Measurements from ENCODE around the gene SOCS6.

Gene SOCS6

GRCh38 chr18:70377317-70377799, 88.5 kb downstream of the SOCS6 start:
- DNase-seq (ENCODE audit: low read depth): no peak
- no peak for TF ChIP-seq CTCF (IDR thresholded peaks at IDR 0.05; ENCODE audit: control insufficient read depth, insufficient read depth, low read depth, low read length, missing control alignments)
- no peak overlapping the region for H3K4me3 ChIP-seq (ENCODE audit: control insufficient read depth, low read depth, low read length)

DNA sequence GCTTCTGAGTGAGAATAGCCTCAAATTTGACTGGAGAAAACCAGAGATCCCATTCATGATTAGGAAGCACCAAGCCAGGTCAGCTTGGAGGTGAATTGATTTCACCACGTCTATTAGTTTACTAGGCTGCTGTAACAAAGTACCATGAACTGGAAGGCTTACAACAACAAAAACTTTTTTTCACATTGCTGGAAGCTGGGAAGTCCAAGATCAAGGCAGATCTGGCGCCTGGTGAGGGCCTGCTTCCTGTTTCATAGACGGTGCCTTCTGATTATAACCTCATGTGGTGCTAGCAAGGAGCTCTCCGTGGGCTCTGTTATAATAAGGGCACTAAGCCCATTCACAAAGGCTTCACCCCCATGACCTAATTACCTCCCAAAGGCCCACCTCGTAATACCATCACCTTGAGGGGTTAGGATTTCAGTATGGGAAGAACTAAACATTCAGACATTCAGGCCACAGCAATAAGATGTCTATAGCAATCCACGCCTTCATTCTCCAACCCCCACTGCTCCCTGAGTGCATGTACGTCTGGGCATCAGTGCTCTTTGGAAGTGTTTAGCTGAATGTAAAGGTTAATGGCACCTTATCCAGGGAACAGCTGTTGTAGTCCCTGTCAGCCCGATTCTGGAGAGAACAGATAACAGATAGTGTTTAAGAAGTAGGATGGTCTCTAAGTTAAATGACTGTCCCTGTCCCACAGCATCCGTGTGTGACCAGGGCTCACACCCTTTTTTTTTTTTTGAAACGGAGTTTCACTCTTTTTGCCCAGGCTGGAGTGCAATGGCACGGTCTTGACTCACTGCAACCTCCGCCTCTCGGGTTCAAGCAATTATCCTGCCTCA, 89.2 kb downstream of the SOCS6 start:
- no peak for TF ChIP-seq CTCF (IDR thresholded peaks at IDR 0.05; ENCODE audit: control insufficient read depth, insufficient read depth, low read depth, low read length, missing control alignments)
- no peak for DNase-seq (ENCODE audit: low read depth)
- no peak overlapping the region for H3K4me3 ChIP-seq (ENCODE audit: control insufficient read depth, low read depth, low read length)

Data from AG09309 (cell line).